ENCODE results near the gene CDCP1. TPM values are rescaled to one million over a fixed set of nuclear protein-coding genes. Genes with fewer than 3 reads are reported as not detected.

Gene CDCP1

GRCh38 chr3:45034612-45035252 is 111.4 kb downstream of the CDCP1 start:
- Histone ChIP-seq H2BK120ac (ENCODE audit: low read depth, low read length) (no peak overlapping the region), H2BK12ac (ENCODE audit: low read length) (no peak overlapping the region), H3K9me3 (replicated peaks in 1 of 2; ENCODE audit: control insufficient read depth in 2 of 2, insufficient read depth in 1 of 2, low read depth in 1 of 2, low read length in 2 of 2) (no peaks in the 10 kb centered on the region), H2AFZ (ENCODE audit: low read length) (peak overlapping the region; percentile 57), H4K8ac (ENCODE audit: low read depth, low read length) (no peak overlapping the region), H2BK15ac (ENCODE audit: low read length) (peak overlapping the region; percentile 12), H3K18ac (ENCODE audit: low read length) (no peak overlapping the region), H3K36me3 (replicated peaks in 1 of 2; ENCODE audit: control insufficient read depth in 2 of 2, insufficient read depth in 2 of 2, low read length in 2 of 2) (no peaks in the 10 kb centered on the region), H3K23ac (ENCODE audit: low read depth, low read length, poor library complexity) (no peak overlapping the region), H3K27me3 (ENCODE audit: control insufficient read depth in 3 of 3, insufficient read depth in 3 of 3, low read depth in 1 of 3, low read length in 3 of 3) (peaks cover 0 to 27% (median 22%) of the 10 kb centered on the region in 3 experiments), H3K4me3 (ENCODE audit: low read length in 2 of 2) (no peak overlapping the region), H3K14ac (ENCODE audit: low read length) (no peak overlapping the region), H3K4me2 (ENCODE audit: insufficient read depth, low read length, poor library complexity, severe bottlenecking) (no peak overlapping the region), H4K91ac (ENCODE audit: low read depth, low read length, poor library complexity) (no peak overlapping the region), H3K9ac (ENCODE audit: low read depth, low read length, poor library complexity) (no peak overlapping the region), H3K79me1 (ENCODE audit: low read depth, low read length) (no peaks in the 10 kb centered on the region), H3K4me1 (ENCODE audit: control insufficient read depth in 2 of 2, insufficient read depth in 1 of 2, low read depth in 1 of 2, low read length in 2 of 2) (peaks cover 2 to 4% of the 10 kb centered on the region in 2 donors), H3K4ac (ENCODE audit: low read length) (no peak overlapping the region), H2BK5ac (ENCODE audit: low read length) (no peak overlapping the region), H3K27ac (replicated peaks; ENCODE audit: low read length) (no peak overlapping the region), H2AK5ac (ENCODE audit: low read depth, low read length) (no peak overlapping the region)
- WGBS, 2 donors (ENCODE audit: extremely low coverage in 2 of 2, insufficient read length in 2 of 2, insufficient replicate concordance in 1 of 2): no CpG with 5 or more reads among the region's 3 CpGs
- DNase-seq (ENCODE audit: low spot score): no peak

GRCh38 chr3:45033791-45034190 is 112.4 kb downstream of the CDCP1 start:
- no peak overlapping the region for H3K23ac ChIP-seq (ENCODE audit: low read depth, low read length, poor library complexity)
- H4K91ac ChIP-seq (ENCODE audit: low read depth, low read length, poor library complexity): no peak overlapping the region
- H2AFZ ChIP-seq (ENCODE audit: low read length): no peak overlapping the region
- no peak overlapping the region for H3K14ac ChIP-seq (ENCODE audit: low read length)
- DNase-seq (ENCODE audit: low spot score): no peak
- no peak overlapping the region for H3K4ac ChIP-seq (ENCODE audit: low read length)
- no peak overlapping the region for H2BK5ac ChIP-seq (ENCODE audit: low read length)
- no peaks in the 10 kb centered on the region for H3K9me3 ChIP-seq (replicated peaks in 1 of 2; ENCODE audit: control insufficient read depth in 2 of 2, insufficient read depth in 1 of 2, low read depth in 1 of 2, low read length in 2 of 2)
- H3K27me3 ChIP-seq (ENCODE audit: control insufficient read depth in 3 of 3, insufficient read depth in 3 of 3, low read depth in 1 of 3, low read length in 3 of 3): peaks cover 0 to 27% (median 22%) of the 10 kb centered on the region in 3 experiments
- no peak overlapping the region for H4K8ac ChIP-seq (ENCODE audit: low read depth, low read length)
- no peak overlapping the region for H3K27ac ChIP-seq (replicated peaks; ENCODE audit: low read length)
- no peak overlapping the region for H3K9ac ChIP-seq (ENCODE audit: low read depth, low read length, poor library complexity)
- peaks cover 2 to 4% of the 10 kb centered on the region in 2 donors for H3K4me1 ChIP-seq (ENCODE audit: control insufficient read depth in 2 of 2, insufficient read depth in 1 of 2, low read depth in 1 of 2, low read length in 2 of 2)
- no peaks in the 10 kb centered on the region for H3K79me1 ChIP-seq (ENCODE audit: low read depth, low read length)
- H3K18ac ChIP-seq (ENCODE audit: low read length): no peak overlapping the region
- no peak overlapping the region for H3K4me3 ChIP-seq (ENCODE audit: low read length in 2 of 2)
- H3K36me3 ChIP-seq (replicated peaks in 1 of 2; ENCODE audit: control insufficient read depth in 2 of 2, insufficient read depth in 2 of 2, low read length in 2 of 2): no peaks in the 10 kb centered on the region
- no peak overlapping the region for H2AK5ac ChIP-seq (ENCODE audit: low read depth, low read length)
- no peak overlapping the region for H3K4me2 ChIP-seq (ENCODE audit: insufficient read depth, low read length, poor library complexity, severe bottlenecking)
- H2BK15ac ChIP-seq (ENCODE audit: low read length): no peak overlapping the region
- no peak overlapping the region for H2BK12ac ChIP-seq (ENCODE audit: low read length)
- no CpG with 5 or more reads among the region's 6 CpGs for WGBS, 2 donors (ENCODE audit: extremely low coverage in 2 of 2, insufficient read length in 2 of 2, insufficient replicate concordance in 1 of 2)
- H2BK120ac ChIP-seq (ENCODE audit: low read depth, low read length): no peak overlapping the region

Small RNA genes lying within 50 kb of the gene (small RNA-seq; reads per million reads assigned to genes)
- not detected for gene RNU5B-3P (ENCODE audit: insufficient read depth)

Data from neuronal stem cell (in vitro differentiated cells).